ENCODE results near the gene TBC1D19.

TBC1D19 gene

DNA sequence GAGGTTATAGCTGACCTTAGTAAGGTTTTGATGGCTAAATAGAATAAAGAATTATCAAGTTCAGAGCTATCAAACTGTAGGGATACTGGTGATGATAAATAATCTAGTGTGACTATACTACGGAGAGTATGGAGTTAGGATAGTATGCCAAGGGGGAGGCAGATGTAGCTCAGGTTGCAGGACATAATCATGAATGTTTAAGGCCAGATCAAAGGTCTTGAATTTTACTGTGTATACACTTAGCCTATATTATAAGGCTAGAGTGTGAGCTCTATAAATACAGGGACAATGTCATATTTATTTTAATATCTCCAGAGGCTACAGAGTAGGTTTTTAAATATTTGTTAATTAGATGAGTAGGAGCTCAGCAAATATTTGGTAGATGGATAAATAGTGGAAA, 145.7 kb downstream of the TBC1D19 start:
- no peak for TF ChIP-seq ISL1 (CRISPR knock-in tag; IDR thresholded peaks at IDR 0.05)
- no peak for TF ChIP-seq GLIS3 (CRISPR knock-in tag; IDR thresholded peaks at IDR 0.05)
- no peak for TF ChIP-seq CSRNP3 (CRISPR knock-in tag; IDR thresholded peaks at IDR 0.05)
- TF ChIP-seq TOX (CRISPR knock-in tag; IDR thresholded peaks at IDR 0.05; ENCODE audit: borderline replicate concordance) = no peak
- TF ChIP-seq POU6F1 (CRISPR knock-in tag; IDR thresholded peaks at IDR 0.05; ENCODE audit: borderline replicate concordance, low read depth) = no peak
- no peak for TF ChIP-seq TCF4 (CRISPR knock-in tag; IDR thresholded peaks at IDR 0.05; ENCODE audit: borderline replicate concordance)
- TF ChIP-seq ZC3H10 (CRISPR knock-in tag; IDR thresholded peaks at IDR 0.05) = no peak
- no peak for TF ChIP-seq ZFP30 (CRISPR knock-in tag; IDR thresholded peaks at IDR 0.05)
- ATAC-seq = no peak

- ATAC-seq = no peak
- TF ChIP-seq TCF4 (CRISPR knock-in tag; IDR thresholded peaks at IDR 0.05; ENCODE audit: borderline replicate concordance) = no peak
- no peak for TF ChIP-seq SNAI2 (CRISPR knock-in tag; IDR thresholded peaks at IDR 0.05)
- TF ChIP-seq PATZ1 (CRISPR knock-in tag; IDR thresholded peaks at IDR 0.05; ENCODE audit: borderline replicate concordance) = no peak
- TF ChIP-seq ZFP30 (CRISPR knock-in tag; IDR thresholded peaks at IDR 0.05) = no peak
- TF ChIP-seq ESRRG (CRISPR knock-in tag; IDR thresholded peaks at IDR 0.05) = no peak
- no peak for TF ChIP-seq CSRNP3 (CRISPR knock-in tag; IDR thresholded peaks at IDR 0.05)
- TF ChIP-seq ZNF70 (CRISPR knock-in tag; IDR thresholded peaks at IDR 0.05) = no peak
- TF ChIP-seq ZNF8 (CRISPR knock-in tag; IDR thresholded peaks at IDR 0.05) = no peak
- no peak for TF ChIP-seq OSR1 (CRISPR knock-in tag; IDR thresholded peaks at IDR 0.05)
- TF ChIP-seq, protein P1, sequence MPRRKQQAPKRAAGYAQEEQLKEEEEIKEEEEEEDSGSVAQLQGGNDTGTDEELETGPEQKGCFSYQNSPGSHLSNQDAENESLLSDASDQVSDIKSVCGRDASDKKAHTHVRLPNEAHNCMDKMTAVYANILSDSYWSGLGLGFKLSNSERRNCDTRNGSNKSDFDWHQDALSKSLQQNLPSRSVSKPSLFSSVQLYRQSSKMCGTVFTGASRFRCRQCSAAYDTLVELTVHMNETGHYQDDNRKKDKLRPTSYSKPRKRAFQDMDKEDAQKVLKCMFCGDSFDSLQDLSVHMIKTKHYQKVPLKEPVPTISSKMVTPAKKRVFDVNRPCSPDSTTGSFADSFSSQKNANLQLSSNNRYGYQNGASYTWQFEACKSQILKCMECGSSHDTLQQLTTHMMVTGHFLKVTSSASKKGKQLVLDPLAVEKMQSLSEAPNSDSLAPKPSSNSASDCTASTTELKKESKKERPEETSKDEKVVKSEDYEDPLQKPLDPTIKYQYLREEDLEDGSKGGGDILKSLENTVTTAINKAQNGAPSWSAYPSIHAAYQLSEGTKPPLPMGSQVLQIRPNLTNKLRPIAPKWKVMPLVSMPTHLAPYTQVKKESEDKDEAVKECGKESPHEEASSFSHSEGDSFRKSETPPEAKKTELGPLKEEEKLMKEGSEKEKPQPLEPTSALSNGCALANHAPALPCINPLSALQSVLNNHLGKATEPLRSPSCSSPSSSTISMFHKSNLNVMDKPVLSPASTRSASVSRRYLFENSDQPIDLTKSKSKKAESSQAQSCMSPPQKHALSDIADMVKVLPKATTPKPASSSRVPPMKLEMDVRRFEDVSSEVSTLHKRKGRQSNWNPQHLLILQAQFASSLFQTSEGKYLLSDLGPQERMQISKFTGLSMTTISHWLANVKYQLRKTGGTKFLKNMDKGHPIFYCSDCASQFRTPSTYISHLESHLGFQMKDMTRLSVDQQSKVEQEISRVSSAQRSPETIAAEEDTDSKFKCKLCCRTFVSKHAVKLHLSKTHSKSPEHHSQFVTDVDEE (CRISPR knock-in tag; IDR thresholded peaks at IDR 0.05) = no peak
These were observed 147.6 kb downstream of the TBC1D19 start for GRCh38 chr4:26731351-26732035.

GRCh38 chr4:26732356-26732755, 148.5 kb downstream of the TBC1D19 start:
- TF ChIP-seq ZFP3 (CRISPR knock-in tag; IDR thresholded peaks at IDR 0.05) = no peak
- TF ChIP-seq TCF4 (CRISPR knock-in tag; IDR thresholded peaks at IDR 0.05; ENCODE audit: borderline replicate concordance) = no peak
- ATAC-seq = no peak

- TF ChIP-seq ZNF70 (CRISPR knock-in tag; IDR thresholded peaks at IDR 0.05) (no peak), ZNF565 (CRISPR knock-in tag; conservative IDR thresholded peaks at IDR 0.05; ENCODE audit: low read depth) (no peak), ARNTL (CRISPR knock-in tag; IDR thresholded peaks at IDR 0.05; ENCODE audit: borderline replicate concordance, low read depth) (no peak), ZNF8 (CRISPR knock-in tag; IDR thresholded peaks at IDR 0.05) (no peak), ZFP3 (CRISPR knock-in tag; IDR thresholded peaks at IDR 0.05) (no peak), ZC3H10 (CRISPR knock-in tag; IDR thresholded peaks at IDR 0.05) (no peak), TCF4 (CRISPR knock-in tag; IDR thresholded peaks at IDR 0.05; ENCODE audit: borderline replicate concordance) (no peak)
- TF ChIP-seq, protein P1 (CRISPR knock-in tag; IDR thresholded peaks at IDR 0.05) = no peak
- no peak for ATAC-seq
These were observed 152.7 kb downstream of the TBC1D19 start for GRCh38 chr4:26736621-26737020.
